H9 (cell line): Measurements from ENCODE around the gene PTGER3. TPM values are rescaled to one million over a fixed set of nuclear protein-coding genes. Genes with fewer than 3 reads are reported as not detected.

ENCODE experiments used
- DNase-seq: peaks from one replicate; pipeline ENCODE4 v3.0.0-alpha.2; 2017
- H2AFZ ChIP-seq: one replicate; pipeline ENCODE4 v1.6.1; 2013; ENCODE audit warnings: mild to moderate bottlenecking, low read length, control low read depth, moderate library complexity
- H2AK5ac ChIP-seq: 2 replicates; pipeline ENCODE4 v1.6.1; 2013; ENCODE audit warnings: low read length, control low read depth, mixed read lengths; ENCODE audit not compliant: insufficient read length
- H2BK120ac ChIP-seq: one replicate; pipeline ENCODE4 v1.6.1; 2013; ENCODE audit warnings: low read depth, mild to moderate bottlenecking, low read length, control low read depth, inconsistent platforms; ENCODE audit not compliant: poor library complexity, severe bottlenecking
- H2BK12ac ChIP-seq: 2 replicates; pipeline ENCODE4 v1.6.1; 2013; ENCODE audit warnings: low read length, control low read depth, mixed read lengths, low read depth; ENCODE audit not compliant: insufficient read length
- H2BK15ac ChIP-seq: 2 replicates; pipeline ENCODE4 v1.6.1; 2013; ENCODE audit warnings: low read depth, low read length, control low read depth
- H2BK20ac ChIP-seq: one replicate; pipeline ENCODE4 v1.6.1; 2013; ENCODE audit warnings: low read depth, mild to moderate bottlenecking, low read length, control low read depth, inconsistent platforms; ENCODE audit not compliant: poor library complexity, severe bottlenecking
- H2BK5ac ChIP-seq: 2 replicates; pipeline ENCODE4 v1.6.1; 2013; ENCODE audit warnings: low read length, control low read depth, mixed read lengths; ENCODE audit not compliant: insufficient read length
- H3K14ac ChIP-seq: 2 replicates; pipeline ENCODE4 v1.6.1; 2013; ENCODE audit warnings: low read length, control low read depth; ENCODE audit not compliant: insufficient read depth
- H3K18ac ChIP-seq: 2 replicates; pipeline ENCODE4 v1.6.1; 2013; ENCODE audit warnings: low read depth, mild to moderate bottlenecking, mixed read lengths, low read length, control low read depth; ENCODE audit not compliant: insufficient read length
- H3K23ac ChIP-seq: 2 replicates; pipeline ENCODE4 v1.6.1; 2013; ENCODE audit warnings: low read length, control low read depth, mixed read lengths, low read depth; ENCODE audit not compliant: insufficient read length
- H3K23me2 ChIP-seq: 2 replicates; pipeline ENCODE4 v1.6.1; 2013; ENCODE audit warnings: low read depth, mild to moderate bottlenecking, mixed read lengths, low read length, control low read depth; ENCODE audit not compliant: insufficient read length, poor library complexity, severe bottlenecking
- H3K27ac ChIP-seq: 2 replicates; pipeline ENCODE4 v1.5.1; 2013; ENCODE audit warnings: low read length, control low read depth, mixed read lengths, low read depth; ENCODE audit not compliant: insufficient read length
- H3K27me3 ChIP-seq: 2 replicates; pipeline ENCODE4 v1.6.1; 2013; ENCODE audit warnings: low read length, control low read depth, inconsistent platforms; ENCODE audit not compliant: insufficient read depth
- H3K4ac ChIP-seq: 2 replicates; pipeline ENCODE4 v1.6.1; 2013; ENCODE audit warnings: low read depth, mild to moderate bottlenecking, control low read depth, inconsistent platforms, low read length, moderate library complexity
- H3K4me1 ChIP-seq: 2 replicates; pipeline ENCODE4 v1.6.1; 2013; ENCODE audit warnings: low read length, control low read depth, inconsistent platforms; ENCODE audit not compliant: insufficient read depth
- H3K4me2 ChIP-seq: 2 replicates; pipeline ENCODE4 v1.6.1; 2013; ENCODE audit warnings: low read length, control low read depth, mixed read lengths; ENCODE audit not compliant: insufficient read length, insufficient read depth
- H3K56ac ChIP-seq: 2 replicates; pipeline ENCODE4 v1.6.1; 2013; ENCODE audit warnings: low read depth, mild to moderate bottlenecking, mixed read lengths, low read length, control low read depth; ENCODE audit not compliant: insufficient read length
- H3K79me1 ChIP-seq: 2 replicates; pipeline ENCODE4 v1.6.1; 2013; ENCODE audit warnings: low read depth, mild to moderate bottlenecking, moderate library complexity, low read length, control low read depth, inconsistent platforms; ENCODE audit not compliant: insufficient read depth, poor library complexity, severe bottlenecking
- H3K79me2 ChIP-seq: 2 replicates; pipeline ENCODE4 v1.6.1; 2013; ENCODE audit warnings: low read length, control low read depth, inconsistent platforms; ENCODE audit not compliant: insufficient read depth
- H3K9ac ChIP-seq: 2 replicates; pipeline ENCODE4 v1.6.1; 2013; ENCODE audit warnings: low read length, control low read depth, mixed read lengths; ENCODE audit not compliant: insufficient read length; ENCODE audit errors: extremely low read depth
- H3K9me3 ChIP-seq: one replicate; pipeline ENCODE4 v1.6.1; 2013; ENCODE audit warnings: low read depth, low read length, inconsistent platforms; ENCODE audit not compliant: control insufficient read depth
- H3T11ph ChIP-seq: one replicate; pipeline ENCODE4 v1.6.1; 2013; ENCODE audit warnings: mild to moderate bottlenecking, low read length, control low read depth, inconsistent platforms
- H4K20me1 ChIP-seq: one replicate; pipeline ENCODE4 v1.6.1; 2013; ENCODE audit not compliant: control insufficient read depth, insufficient read length, insufficient read depth
- H4K5ac ChIP-seq: 2 replicates; pipeline ENCODE4 v1.6.1; 2013; ENCODE audit warnings: low read depth, mild to moderate bottlenecking, mixed read lengths, low read length, control low read depth; ENCODE audit not compliant: insufficient read length
- H4K8ac ChIP-seq: replicated peaks from 2 replicates; pipeline ENCODE4 v1.6.1; 2013; ENCODE audit warnings: low read length, control low read depth, mixed read lengths, low read depth; ENCODE audit not compliant: insufficient read length
- H4K91ac ChIP-seq: 2 replicates; pipeline ENCODE4 v1.6.1; 2013; ENCODE audit warnings: low read depth, mild to moderate bottlenecking, moderate library complexity, mixed read lengths, low read length, control low read depth; ENCODE audit not compliant: insufficient read length
- H3K27ac Mint-ChIP-seq, 3 experiments: 2 replicates in 2 of 3; 3 replicates in 1 of 3; pipeline ENCODE4 v1.8.0; 2020 to 2021; ENCODE audit warnings: mixed read lengths in 3 of 3, mild to moderate bottlenecking in 1 of 3, moderate library complexity in 1 of 3
- H3K27me3 Mint-ChIP-seq: 2 replicates; pipeline ENCODE4 v1.8.0; 2021; ENCODE audit warnings: low read depth, mild to moderate bottlenecking, moderate library complexity, mixed read lengths
- H3K36me3 Mint-ChIP-seq, 3 experiments: 2 replicates in 2 of 3; 3 replicates in 1 of 3; pipeline ENCODE4 v1.8.0; 2020 to 2021; ENCODE audit warnings: low read depth in 3 of 3, mixed read lengths in 3 of 3; ENCODE audit not compliant: insufficient read depth in 1 of 3
- H3K4me1 Mint-ChIP-seq, 2 experiments: 2 replicates each; pipeline ENCODE4 v1.8.0; 2020; ENCODE audit warnings: mixed read lengths in 2 of 2
- H3K4me3 Mint-ChIP-seq, 2 experiments: 2 replicates in 1 of 2; 3 replicates in 1 of 2; pipeline ENCODE4 v1.8.0; 2020 to 2021; ENCODE audit warnings: mild to moderate bottlenecking in 2 of 2, mixed read lengths in 2 of 2, moderate library complexity in 1 of 2
- H3K9me3 Mint-ChIP-seq, 2 experiments: 2 replicates in 1 of 2; 3 replicates in 1 of 2; pipeline ENCODE4 v1.8.0; 2020; ENCODE audit warnings: mild to moderate bottlenecking in 2 of 2, mixed read lengths in 2 of 2, moderate library complexity in 1 of 2
- CTCF ChIP-seq: fragments of 200-600 bp; sonication (generic); conservative IDR thresholded peaks from 3 replicates; pipeline ENCODE4 v1.8.0; 2021; ENCODE audit warnings: antibody characterized with exemption, mild to moderate bottlenecking
- WGBS: extraction: QIAGEN DNeasy Blood & Tissue Kit; methylation state at CpG from one replicate; pipeline ENCODE4 v1.1.7; 2013; ENCODE audit warnings: missing lambda C conversion rate, low lambda C conversion rate, mixed read lengths; ENCODE audit not compliant: insufficient read length; ENCODE audit errors: extremely low coverage; 5-methylcytosine and 5-hydroxymethylcytosine counted together
- long read RNA-seq: library from polyadenylated mRNA; unstranded; transcript quantifications from one replicate; pipeline ENCODE4 v2.0.0, GENCODE V29; 2020
- total RNA-seq: library from RNA; stranded (reverse); gene quantifications from 2 replicates; pipeline ENCODE4 v1.2.1, GENCODE V29; 2021

Gene PTGER3
- total RNA-seq, result 0.26 TPM in 2 replicates
- long read RNA-seq, full-length matches to known transcripts, result 1 of 1 reads
- long read RNA-seq, partial matches to known transcripts, result 0 of 1 reads
- long read RNA-seq, other reads (novel, unspliced or antisense), result 0 of 1 reads

- no peak within 1 kb of the TSS for H2BK12ac ChIP-seq
- Mint-ChIP-seq H3K4me1 (peaks cover 4 to 5% of the 10 kb centered on the region in 2 experiments; a peak in 3 of 4 replicates), H3K36me3 (no peaks in the 10 kb centered on the region), H3K27me3 (peaks cover 47% of the 10 kb centered on the region), H3K4me3 (peak within 1 kb of the TSS; percentile 66 to 84), H3K9me3 (no peaks in the 10 kb centered on the region), H3K27ac (no peak within 1 kb of the TSS; a peak in 1 of 7 replicates)
- no peak within 1 kb of the TSS for H4K5ac ChIP-seq
- 0 out of 2 replicates have a peak, but pooled peaks cover 2% of the 10 kb centered on the region for H3K4me1 ChIP-seq
- peaks cover 10% of the 10 kb centered on the region; the same call in 1 of the 2 replicates for H3K27me3 ChIP-seq
- H3K79me1 ChIP-seq, result no peaks in the 10 kb centered on the region
- peak; percentile 75 for DNase-seq
- H2BK120ac ChIP-seq, result no peak within 1 kb of the TSS
- no peaks in the 10 kb centered on the region for H3K79me2 ChIP-seq
- no peak within 1 kb of the TSS for H3K56ac ChIP-seq
- no peak within 1 kb of the TSS for H2BK20ac ChIP-seq
- no peak within 1 kb of the TSS for H2AFZ ChIP-seq
- H3K4me2 ChIP-seq, result peak within 1 kb of the TSS; percentile 62
- no peak within 1 kb of the TSS for H4K8ac ChIP-seq
- no peak within 1 kb of the TSS for H2AK5ac ChIP-seq
- H3K23ac ChIP-seq, result no peak within 1 kb of the TSS
- no peak within 1 kb of the TSS for H3K27ac ChIP-seq
- no peak within 1 kb of the TSS for H2BK5ac ChIP-seq
- no CpG with 5 or more reads among the region's 56 CpGs for WGBS
- H4K20me1 ChIP-seq, result no peaks in the 10 kb centered on the region
- no peak within 1 kb of the TSS for H3K9ac ChIP-seq
- no peak within 1 kb of the TSS for H4K91ac ChIP-seq
- H3K23me2 ChIP-seq, result peaks cover 9% of the 10 kb centered on the region
- no peak for TF ChIP-seq CTCF
- no peak within 1 kb of the TSS for H3K18ac ChIP-seq
- H3T11ph ChIP-seq, result no peak within 1 kb of the TSS
- H3K9me3 ChIP-seq, result no peaks in the 10 kb centered on the region
- H2BK15ac ChIP-seq, result no peak within 1 kb of the TSS
- H3K4ac ChIP-seq, result no peak within 1 kb of the TSS
- 0 out of 2 replicates have a peak within 1 kb of the TSS, but pooled peaks have one; percentile 27 for H3K14ac ChIP-seq
Observed at GRCh38 chr1:71047635-71048607, at the start of gene PTGER3. PTGER3 (minus strand) TSS chr1:71047816; CDS start chr1:71047577, 239 bp downstream.
